K562 (cell line): ENCODE data around the gene TSSK2. TPM values are rescaled to one million over a fixed set of nuclear protein-coding genes. Genes with fewer than 3 reads are reported as not detected.
A peak's percentile ranks its signal among the peaks of the same experiment; 100 is the strongest.

Experiments
- ATAC-seq: fragments of 200-7000 bp; cut with Tn5 transposase; 3 replicates; pipeline ENCODE4 v1.9.1; 2020; ENCODE audit warnings: moderate library complexity
- BruUV-seq: library from RNA; stranded (reverse); fragments of 400-500 nt; replicated peaks from 2 replicates; lab custom pipeline; 2021; lab: Mats Ljungman, UMichigan
- CTCF ChIA-PET: fragments of 300-600 bp; formaldehyde crosslinking; extraction: SDS; loops from one replicate; lab custom pipeline; 2021; ENCODE audit warnings: low intra/inter-chr PET ratio; lab: Yijun Ruan, JAX
- POLR2A ChIA-PET: fragments of 300-600, 350-650 bp; sonication (Branson Sonifier 250); formaldehyde crosslinking; extraction: SDS; loops from one replicate; lab custom pipeline; 2021; ENCODE audit warnings: antibody characterized with exemption, inconsistent platforms; lab: Yijun Ruan, JAX
- DNase-seq, 4 experiments: peaks; one replicate each; pipeline versions ENCODE4 v3.0.0 to v3.0.0-alpha.2; 2011 to 2018; ENCODE audit warnings: low spot score in 3 of 4, mixed read lengths in 3 of 4; ENCODE audit errors: extremely low read depth in 1 of 4
- FAIRE-seq: peaks from 2 replicates; lab custom pipeline; 2011; peaks lifted over from hg19 to GRCh38; lab: Jason Lieb, UNC
- H2AFZ ChIP-seq: 2 replicates; pipeline ENCODE4 v1.6.0; 2011; ENCODE audit warnings: low read depth, low read length, control low read depth, inconsistent platforms
- H3K27ac ChIP-seq: fragments of 200-600 bp; 3 replicates; pipeline ENCODE4 v1.8.0; 2011; ENCODE audit warnings: low read depth, mild to moderate bottlenecking, control low read depth, inconsistent platforms, low read length, moderate library complexity, mixed read lengths; ENCODE audit errors: extremely low read depth
- H3K27me3 ChIP-seq, 2 experiments: fragments of 300-600 bp in 1 of 2; 2 replicates in 1 of 2; 3 replicates in 1 of 2; pipeline versions ENCODE4 v1.6.0 to v1.8.0; 2011; ENCODE audit warnings: inconsistent platforms in 2 of 2, low read length in 2 of 2, mild to moderate bottlenecking in 1 of 2, mixed read lengths in 1 of 2, moderate library complexity in 1 of 2; ENCODE audit not compliant: control insufficient read depth in 2 of 2, insufficient read depth in 2 of 2
- H3K36me3 ChIP-seq: fragments of 300-600 bp; 3 replicates; pipeline ENCODE4 v1.8.0; 2011; ENCODE audit warnings: mild to moderate bottlenecking, low read length, inconsistent platforms; ENCODE audit not compliant: control insufficient read depth, insufficient read depth
- H3K4me1 ChIP-seq, 2 experiments: fragments of 200-600 bp in 1 of 2; replicated peaks in 1 of 2; 2 replicates in 1 of 2; 3 replicates in 1 of 2; pipeline versions ENCODE4 v1.5.1 to v1.8.0; 2011; ENCODE audit warnings: inconsistent platforms in 2 of 2, low read length in 2 of 2, mild to moderate bottlenecking in 1 of 2, mixed read lengths in 1 of 2, moderate library complexity in 1 of 2; ENCODE audit not compliant: control insufficient read depth in 2 of 2, insufficient read depth in 2 of 2
- H3K4me2 ChIP-seq: 2 replicates; pipeline ENCODE4 v1.6.1; 2011; ENCODE audit warnings: low read length, control low read depth, inconsistent platforms, mixed read lengths; ENCODE audit not compliant: insufficient read depth
- H3K4me3 ChIP-seq: fragments of 200-600 bp; sonication (generic), shearing (Covaris generic); 2 replicates; pipeline ENCODE4 v1.5.1; 2016; ENCODE audit warnings: control low read depth, inconsistent platforms
- H3K79me2 ChIP-seq: fragments of 200-600 bp; 3 replicates; pipeline ENCODE4 v1.8.0; 2011; ENCODE audit warnings: low read length, inconsistent platforms; ENCODE audit not compliant: control insufficient read depth, insufficient read depth
- H3K9ac ChIP-seq, 2 experiments: 2 replicates each; pipeline versions ENCODE4 v1.6.0 to v1.6.1; 2011; ENCODE audit warnings: low read depth in 2 of 2, low read length in 2 of 2, control low read depth in 1 of 2, inconsistent platforms in 1 of 2, mild to moderate bottlenecking in 1 of 2, mixed read lengths in 1 of 2; ENCODE audit not compliant: insufficient read depth in 1 of 2
- H3K9me1 ChIP-seq: one replicate; pipeline ENCODE4 v1.6.0; 2011; ENCODE audit warnings: inconsistent platforms, mild to moderate bottlenecking, low read length, moderate library complexity; ENCODE audit not compliant: control insufficient read depth, insufficient read depth
- H3K9me3 ChIP-seq: replicated peaks from 2 replicates; pipeline ENCODE4 v1.5.1; 2011; ENCODE audit warnings: low read depth, low read length, inconsistent platforms; ENCODE audit not compliant: control insufficient read depth, insufficient read depth
- H4K20me1 ChIP-seq: replicated peaks from 2 replicates; pipeline ENCODE4 v1.6.1; 2011; ENCODE audit warnings: low read length, inconsistent platforms, mixed read lengths; ENCODE audit not compliant: control insufficient read depth, insufficient read depth
- BHLHE40 ChIP-seq: IDR thresholded peaks from 2 replicates; pipeline ENCODE4 v1.6.1; 2011; ENCODE audit warnings: low read length, improper control_type of control experiment
- CBX3 ChIP-seq, 2 experiments: IDR thresholded peaks; 1 replicate in 1 of 2; 2 replicates in 1 of 2; pipeline ENCODE4 v1.6.1; 2012; ENCODE audit warnings: inconsistent platforms in 2 of 2, low read length in 2 of 2, borderline replicate concordance in 1 of 2, control low read depth in 1 of 2
- NFATC3 ChIP-seq: fragments of 450-650 bp; IDR thresholded peaks from 2 replicates; pipeline ENCODE4 v1.6.1; 2017; ENCODE audit warnings: mild to moderate bottlenecking
- POLR2G ChIP-seq: fragments of 200-400 bp; formaldehyde crosslinking; IDR thresholded peaks from 2 replicates; pipeline ENCODE4 v1.6.1; 2017; ENCODE audit warnings: low read depth, mild to moderate bottlenecking, antibody characterized with exemption, low read length, moderate library complexity
- STAT5A ChIP-seq: IDR thresholded peaks from 2 replicates; pipeline ENCODE4 v1.6.1; 2012; ENCODE audit warnings: low read length, inconsistent platforms, borderline replicate concordance
- TCF7L2 ChIP-seq: fragments of 150-350 bp; IDR thresholded peaks from 2 replicates; pipeline ENCODE4 v1.6.1; 2016; ENCODE audit warnings: low read depth, mild to moderate bottlenecking, low read length, moderate library complexity
- ZZZ3 ChIP-seq: fragments of 450-650 bp; IDR thresholded peaks from 2 replicates; pipeline ENCODE4 v1.6.1; 2016; ENCODE audit warnings: antibody characterized with exemption, mild to moderate bottlenecking, moderate library complexity
- WGBS: fragments of 100-300 bp; shearing (Covaris generic); methylation state at CpG from one replicate; pipeline ENCODE4 v1.1.6; 2016; ENCODE audit warnings: low coverage, mixed read lengths; ENCODE audit not compliant: insufficient coverage; ENCODE audit errors: missing lambda C conversion rate; 5-methylcytosine and 5-hydroxymethylcytosine counted together
- in situ Hi-C: fragments of 300-500 bp; cut with MboI; formaldehyde crosslinking; loops from 4 replicates; pipeline ENCODE4 v1.15.0; 2018; ENCODE audit warnings: inconsistent platforms, mixed read lengths
- intact Hi-C: fragments of 100-400 bp; cut with micrococcal nuclease; formaldehyde crosslinking; loops from 2 replicates; pipeline ENCODE4 v1.14.2; 2022
- polyA plus RNA-seq, 8 experiments: library from polyadenylated mRNA; depleted of rRNA in 4 of 8; stranded (reverse) in 5 of 8; unstranded in 3 of 8; fragments of >200 nt; fragmentation: Nextera tagmentation in 2 of 8; fragmentation: Illumina TruSeq in 1 of 8; extraction: Ambion mirVana in 2 of 8; extraction: Trizol in 1 of 8; gene quantifications; 2 replicates each; pipeline versions ENCODE4 v1.2.1 to v1.2.3, GENCODE V29; 2011 to 2014; ENCODE audit warnings: inconsistent platforms in 1 of 8, missing spikeins in 1 of 8
- total RNA-seq, 7 experiments: library from RNA; depleted of rRNA in 6 of 7; stranded (reverse); fragments of >200 nt in 6 of 7; fragmentation: Illumina TruSeq in 2 of 7; extraction: Trizol in 2 of 7; gene quantifications; 2 replicates each; pipeline versions ENCODE4 v1.2.1 to v1.2.3, GENCODE V29; 2011 to 2021; ENCODE audit warnings: low replicate concordance in 1 of 7
- TF ChIP-seq, protein P1 (sequence below), 2 experiments: fragments of 450-650 bp in 1 of 2; sonication (generic) in 1 of 2; formaldehyde crosslinking in 1 of 2; IDR thresholded peaks; 2 replicates each; pipeline versions ENCODE4 v1.7.1 to v1.9.0; 2016 to 2022; ENCODE audit warnings: inconsistent platforms in 1 of 2, mild to moderate bottlenecking in 1 of 2, missing genetic modification reagents in 1 of 2
- TF ChIP-seq, protein P2 (sequence below), 2 experiments: IDR thresholded peaks; 2 replicates each; pipeline ENCODE4 v1.6.1; 2011; ENCODE audit warnings: borderline replicate concordance in 1 of 2, control low read depth in 1 of 2, low read depth in 1 of 2, low read length in 1 of 2, mild to moderate bottlenecking in 1 of 2, mixed read lengths in 1 of 2, moderate library complexity in 1 of 2; ENCODE audit not compliant: insufficient read depth in 1 of 2, insufficient read length in 1 of 2, poor library complexity in 1 of 2, severe bottlenecking in 1 of 2; ENCODE audit errors: extremely low read depth in 1 of 2

TSSK2 gene
- total and polyA plus RNA-seq, 9 of the 15 experiments (the other 6 are each of a cell fraction or from before 2014, with no cell fraction given) = 0.04 TPM; not detected in 8

DNA sequence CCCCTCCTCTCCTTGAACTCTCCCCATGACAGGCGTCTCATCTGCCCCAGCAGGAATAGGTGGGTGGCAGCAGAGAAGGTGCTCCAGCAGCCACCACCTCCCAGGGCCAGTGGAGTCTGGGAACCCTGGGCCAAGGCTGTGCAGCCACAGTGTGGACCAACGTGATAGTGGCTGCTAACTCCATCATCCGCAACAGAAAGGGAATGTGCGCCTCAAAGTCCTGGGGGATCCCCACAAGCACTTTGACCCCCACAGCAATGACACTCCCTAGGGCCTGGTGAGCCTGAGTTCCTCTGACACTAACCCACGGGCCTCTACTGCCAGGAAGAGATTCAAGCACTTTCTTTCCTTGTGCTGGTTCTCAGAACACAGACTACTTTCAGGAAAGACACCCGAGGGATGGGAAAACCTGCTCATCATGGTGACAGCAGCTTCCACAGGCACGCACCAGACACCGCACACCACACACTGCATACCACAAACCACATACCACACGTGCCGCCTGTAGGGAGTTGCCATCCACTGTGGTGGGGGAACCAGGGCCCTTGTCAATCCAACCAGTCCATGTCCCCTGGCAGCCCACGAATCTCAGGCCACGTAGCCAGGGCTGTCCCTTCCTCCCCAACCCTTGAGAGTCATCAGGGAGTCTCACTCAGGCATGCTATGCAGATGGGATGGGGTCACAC, 50.8 kb downstream of the TSSK2 start:
- DNase-seq (no peak), ATAC-seq (no peak), FAIRE-seq (no peak)
- H3K9me1 ChIP-seq = no peaks in the 10 kb centered on the region
- peaks cover 13 to 76% of the 10 kb centered on the region in 2 experiments for H3K4me1 ChIP-seq
- no peaks in the 10 kb centered on the region for H3K9me3 ChIP-seq
- ChIA-PET CTCF (no interaction called here), POLR2A (interaction anchor here (0.6 to 11.1 kb wide), 7 partner anchors 13 to 446 kb away, joined by 3 to 191 read pairs (median 5); no protein-coding TSS in a partner anchor)
- WGBS = 24% methylated on average over 12 of the region's 12 CpGs
- H3K4me2 ChIP-seq = no peak overlapping the region
- intact Hi-C loops = no loop called here
- H3K9ac ChIP-seq = peak overlapping the region in 1 of 2 experiments; percentile 96; a peak in 2 of 4 replicates
- no peak overlapping the region for H3K27ac ChIP-seq
- BruUV-seq = no TSS peak
- no peak overlapping the region for H3K4me3 ChIP-seq
- no peaks in the 10 kb centered on the region; the same call in 1 of the 2 replicates for H4K20me1 ChIP-seq
- peaks cover 6% of the 10 kb centered on the region; the same call in 1 of the 3 replicates for H3K36me3 ChIP-seq
- in situ Hi-C loops = no loop called here
- H3K27me3 ChIP-seq = peaks cover 17 to 42% of the 10 kb centered on the region in 2 experiments; a peak in 4 of 5 replicates
- no peak overlapping the region for H2AFZ ChIP-seq
- H3K79me2 ChIP-seq = peaks cover 15% of the 10 kb centered on the region
- TF ChIP-seq BHLHE40 (peak; percentile 79), STAT5A (no peak), TCF7L2 (0 out of 2 replicates have a peak, but pooled peaks have one; percentile 7), ZZZ3 (no peak), POLR2G (peak; percentile 38), NFATC3 (no peak), CBX3 (IDR thresholded peaks at IDR 0.05; ENCODE audit: borderline replicate concordance in 1 of 2, low read length in 2 of 2) (0 out of 3 replicates have a peak, but pooled peaks of 1 of the 2 experiments have one; percentile 18)
- TF ChIP-seq, protein P1, sequence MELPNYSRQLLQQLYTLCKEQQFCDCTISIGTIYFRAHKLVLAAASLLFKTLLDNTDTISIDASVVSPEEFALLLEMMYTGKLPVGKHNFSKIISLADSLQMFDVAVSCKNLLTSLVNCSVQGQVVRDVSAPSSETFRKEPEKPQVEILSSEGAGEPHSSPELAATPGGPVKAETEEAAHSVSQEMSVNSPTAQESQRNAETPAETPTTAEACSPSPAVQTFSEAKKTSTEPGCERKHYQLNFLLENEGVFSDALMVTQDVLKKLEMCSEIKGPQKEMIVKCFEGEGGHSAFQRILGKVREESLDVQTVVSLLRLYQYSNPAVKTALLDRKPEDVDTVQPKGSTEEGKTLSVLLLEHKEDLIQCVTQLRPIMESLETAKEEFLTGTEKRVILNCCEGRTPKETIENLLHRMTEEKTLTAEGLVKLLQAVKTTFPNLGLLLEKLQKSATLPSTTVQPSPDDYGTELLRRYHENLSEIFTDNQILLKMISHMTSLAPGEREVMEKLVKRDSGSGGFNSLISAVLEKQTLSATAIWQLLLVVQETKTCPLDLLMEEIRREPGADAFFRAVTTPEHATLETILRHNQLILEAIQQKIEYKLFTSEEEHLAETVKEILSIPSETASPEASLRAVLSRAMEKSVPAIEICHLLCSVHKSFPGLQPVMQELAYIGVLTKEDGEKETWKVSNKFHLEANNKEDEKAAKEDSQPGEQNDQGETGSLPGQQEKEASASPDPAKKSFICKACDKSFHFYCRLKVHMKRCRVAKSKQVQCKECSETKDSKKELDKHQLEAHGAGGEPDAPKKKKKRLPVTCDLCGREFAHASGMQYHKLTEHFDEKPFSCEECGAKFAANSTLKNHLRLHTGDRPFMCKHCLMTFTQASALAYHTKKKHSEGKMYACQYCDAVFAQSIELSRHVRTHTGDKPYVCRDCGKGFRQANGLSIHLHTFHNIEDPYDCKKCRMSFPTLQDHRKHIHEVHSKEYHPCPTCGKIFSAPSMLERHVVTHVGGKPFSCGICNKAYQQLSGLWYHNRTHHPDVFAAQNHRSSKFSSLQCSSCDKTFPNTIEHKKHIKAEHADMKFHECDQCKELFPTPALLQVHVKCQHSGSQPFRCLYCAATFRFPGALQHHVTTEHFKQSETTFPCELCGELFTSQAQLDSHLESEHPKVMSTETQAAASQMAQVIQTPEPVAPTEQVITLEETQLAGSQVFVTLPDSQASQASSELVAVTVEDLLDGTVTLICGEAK (IDR thresholded peaks at IDR 0.05) = no peak
- TF ChIP-seq, protein P1 (CRISPR knock-in tag; IDR thresholded peaks at IDR 0.05) = no peak
- TF ChIP-seq, protein P2, sequence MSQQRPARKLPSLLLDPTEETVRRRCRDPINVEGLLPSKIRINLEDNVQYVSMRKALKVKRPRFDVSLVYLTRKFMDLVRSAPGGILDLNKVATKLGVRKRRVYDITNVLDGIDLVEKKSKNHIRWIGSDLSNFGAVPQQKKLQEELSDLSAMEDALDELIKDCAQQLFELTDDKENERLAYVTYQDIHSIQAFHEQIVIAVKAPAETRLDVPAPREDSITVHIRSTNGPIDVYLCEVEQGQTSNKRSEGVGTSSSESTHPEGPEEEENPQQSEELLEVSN (IDR thresholded peaks at IDR 0.05; ENCODE audit: borderline replicate concordance in 1 of 2, extremely low read depth in 1 of 2, insufficient read depth in 1 of 2, insufficient read length in 1 of 2, low read depth in 1 of 2, low read length in 1 of 2, poor library complexity in 1 of 2, severe bottlenecking in 1 of 2) = no peak
